LNCaP clone FGC (cell line): Measurements from ENCODE around the gene MRO.

Experiments used
- DNase-seq: peaks from one replicate; pipeline ENCODE4 v3.0.0-alpha.2; 2011; ENCODE audit warnings: low read depth
- H3K4me3 ChIP-seq: 2 replicates; pipeline ENCODE4 v1.5.1; 2011; ENCODE audit warnings: mild to moderate bottlenecking, low read depth, low read length, control low read depth
- CTCF ChIP-seq: IDR thresholded peaks from 2 replicates; pipeline ENCODE4 v1.5.1; 2012; ENCODE audit warnings: mild to moderate bottlenecking; ENCODE audit not compliant: control insufficient read depth, insufficient read depth; ENCODE audit errors: extremely low read depth

MRO gene

DNA sequence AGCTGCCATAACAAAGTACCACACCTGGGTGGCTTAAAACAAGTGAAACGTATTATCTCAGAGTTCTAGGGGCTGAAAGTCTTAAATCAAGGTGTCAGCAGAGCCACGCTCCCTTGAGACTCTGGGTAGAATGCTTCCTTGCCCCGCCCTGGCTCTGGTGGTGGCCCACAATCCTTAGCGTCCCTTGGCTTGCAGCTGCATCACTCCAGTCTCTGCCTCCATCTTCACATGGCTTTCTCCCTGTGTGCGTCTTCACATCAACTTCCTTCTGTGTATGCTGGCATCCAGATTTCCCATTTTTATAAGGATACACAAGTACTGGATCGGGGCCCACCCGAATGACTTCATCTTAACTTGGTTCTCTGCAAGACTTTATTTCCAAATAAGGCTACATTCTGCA lies 62.5 kb downstream of the MRO start:
- H3K4me3 ChIP-seq, result no peak overlapping the region
- no peak for TF ChIP-seq CTCF
- no peak for DNase-seq

- no peak for DNase-seq
- no peak overlapping the region for H3K4me3 ChIP-seq
- TF ChIP-seq CTCF, result no peak
Measured at GRCh38 chr18:50754297-50754696, 65.5 kb downstream of the MRO start.

DNA sequence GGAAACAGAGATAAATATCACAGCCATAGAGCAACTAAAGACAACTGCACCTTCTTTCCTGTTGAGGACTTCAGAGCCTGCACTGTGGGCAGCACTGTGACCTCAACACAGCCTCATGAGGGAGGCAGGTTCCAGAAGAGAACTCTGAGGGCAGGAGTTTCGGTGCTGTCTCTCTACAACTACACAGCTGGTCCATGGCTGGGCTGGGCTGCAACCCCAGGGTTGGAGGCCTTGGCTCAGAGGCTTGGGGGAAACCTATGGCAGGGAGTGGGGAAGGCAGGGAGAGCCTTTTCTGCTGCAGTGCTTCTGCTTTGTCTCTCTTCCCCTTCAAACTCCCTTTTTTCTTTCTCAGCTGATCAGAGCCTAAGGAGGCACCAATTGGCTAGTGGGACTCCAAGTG lies 66.5 kb downstream of the MRO start:
- TF ChIP-seq CTCF, result no peak
- no peak for DNase-seq
- no peak overlapping the region for H3K4me3 ChIP-seq

- DNase-seq, result no peak
- H3K4me3 ChIP-seq, result no peak overlapping the region
- no peak for TF ChIP-seq CTCF
Measured at GRCh38 chr18:50751947-50752346, 67.9 kb downstream of the MRO start.

GRCh38 chr18:50751490-50751889 lies 68.3 kb downstream of the MRO start:
- H3K4me3 ChIP-seq, result no peak overlapping the region
- DNase-seq, result no peak
- no peak for TF ChIP-seq CTCF

- no peak overlapping the region for H3K4me3 ChIP-seq
- DNase-seq, result no peak
- no peak for TF ChIP-seq CTCF
Measured at GRCh38 chr18:50750546-50750945, 69.3 kb downstream of the MRO start.

- TF ChIP-seq CTCF, result no peak
- H3K4me3 ChIP-seq, result no peak overlapping the region
- DNase-seq, result no peak
Measured at GRCh38 chr18:50749945-50750344, 69.9 kb downstream of the MRO start.
